Breast epithelium (tissue), 3 donors: Measurements from ENCODE around the gene LCP2.

Source experiments
- POLR2A ChIP-seq: fragments of 450-650 bp; IDR thresholded peaks from one replicate; pipeline ENCODE4 v1.6.1; 2016; ENCODE audit warnings: antibody characterized with exemption, mild to moderate bottlenecking, moderate library complexity
- TF ChIP-seq, protein P1 (sequence below), 3 donors: fragments of 450-650 bp; IDR thresholded peaks; one replicate each; pipeline ENCODE4 v1.5.1; 2016 to 2017; ENCODE audit warnings: antibody characterized with exemption in 3 of 3, mild to moderate bottlenecking in 3 of 3, moderate library complexity in 3 of 3

DNA sequence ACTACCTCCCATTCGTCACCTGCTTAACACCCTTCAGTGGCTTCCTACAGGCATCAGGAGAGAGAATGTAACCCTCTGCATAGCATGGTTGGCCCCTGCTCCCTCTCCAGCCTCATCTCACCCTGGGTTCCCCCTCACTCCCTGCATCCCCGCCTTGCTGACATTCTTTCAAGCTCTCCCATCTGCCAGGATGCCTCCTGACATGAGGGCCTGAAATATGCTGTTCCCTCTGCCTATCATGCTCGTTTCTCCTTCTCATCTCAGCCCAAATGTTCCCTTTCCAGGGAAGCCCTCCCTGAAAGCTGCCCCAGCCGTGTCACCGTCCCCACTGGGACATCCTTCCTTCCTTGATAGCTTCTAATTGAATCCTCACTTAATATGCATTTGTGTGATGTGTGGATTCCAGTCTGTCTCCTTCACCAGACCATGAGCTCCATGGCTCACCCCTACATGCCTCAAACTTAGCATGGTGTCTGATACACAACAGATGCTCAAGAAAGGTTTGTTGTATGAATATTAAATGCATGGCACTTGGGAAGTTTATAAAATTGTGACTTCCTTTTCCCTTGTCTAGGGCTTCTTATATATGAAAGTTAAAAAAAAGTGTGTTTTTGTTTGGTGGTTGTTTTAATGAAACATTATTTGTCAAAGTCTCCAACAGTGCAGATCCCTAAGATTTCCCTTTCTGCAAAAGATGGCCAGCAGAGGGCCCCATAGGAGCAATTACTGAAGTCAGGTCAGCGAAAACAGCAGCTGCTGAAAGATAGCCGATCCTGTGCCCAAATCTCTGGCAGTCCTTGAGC, 72.0 kb downstream of the LCP2 start:
- TF ChIP-seq POLR2A, result no peak
- TF ChIP-seq, protein P1, sequence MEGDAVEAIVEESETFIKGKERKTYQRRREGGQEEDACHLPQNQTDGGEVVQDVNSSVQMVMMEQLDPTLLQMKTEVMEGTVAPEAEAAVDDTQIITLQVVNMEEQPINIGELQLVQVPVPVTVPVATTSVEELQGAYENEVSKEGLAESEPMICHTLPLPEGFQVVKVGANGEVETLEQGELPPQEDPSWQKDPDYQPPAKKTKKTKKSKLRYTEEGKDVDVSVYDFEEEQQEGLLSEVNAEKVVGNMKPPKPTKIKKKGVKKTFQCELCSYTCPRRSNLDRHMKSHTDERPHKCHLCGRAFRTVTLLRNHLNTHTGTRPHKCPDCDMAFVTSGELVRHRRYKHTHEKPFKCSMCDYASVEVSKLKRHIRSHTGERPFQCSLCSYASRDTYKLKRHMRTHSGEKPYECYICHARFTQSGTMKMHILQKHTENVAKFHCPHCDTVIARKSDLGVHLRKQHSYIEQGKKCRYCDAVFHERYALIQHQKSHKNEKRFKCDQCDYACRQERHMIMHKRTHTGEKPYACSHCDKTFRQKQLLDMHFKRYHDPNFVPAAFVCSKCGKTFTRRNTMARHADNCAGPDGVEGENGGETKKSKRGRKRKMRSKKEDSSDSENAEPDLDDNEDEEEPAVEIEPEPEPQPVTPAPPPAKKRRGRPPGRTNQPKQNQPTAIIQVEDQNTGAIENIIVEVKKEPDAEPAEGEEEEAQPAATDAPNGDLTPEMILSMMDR (IDR thresholded peaks at IDR 0.05), result peak; percentile 62 to 85 (median 77)
